SHP77 treated with DMSO at 0.1 percent for 48 hours (cell line): ENCODE measurements around the gene FBXW7.

Experiments
- DNase-seq: peaks from one replicate; lab custom pipeline; 2025; lab: John Stamatoyannopoulos, UW

The FBXW7 gene

GRCh38 chr4:152369902-152370295 is 166.0 kb downstream of the FBXW7 start:
- DNase-seq, result no peak

GRCh38 chr4:152369203-152369901 is 166.5 kb downstream of the FBXW7 start:
- no peak for DNase-seq

GRCh38 chr4:152368001-152368400 is 167.9 kb downstream of the FBXW7 start:
- DNase-seq, result peak; percentile 76

- DNase-seq, result no peak
These were observed 171.0 kb downstream of the FBXW7 start for GRCh38 chr4:152364883-152365282.

- no peak for DNase-seq
These were observed 171.5 kb downstream of the FBXW7 start for GRCh38 chr4:152364383-152364782.

- DNase-seq, result no peak
These were observed 172.0 kb downstream of the FBXW7 start for GRCh38 chr4:152363904-152364303.

- DNase-seq, result no peak
These were observed 172.8 kb downstream of the FBXW7 start for GRCh38 chr4:152363086-152363485.

GRCh38 chr4:152360045-152360410 is 175.9 kb downstream of the FBXW7 start:
- DNase-seq, result no peak

- no peak for DNase-seq
These were observed 176.5 kb downstream of the FBXW7 start for GRCh38 chr4:152359208-152360044.

- DNase-seq, result no peak
These were observed 178.7 kb downstream of the FBXW7 start for GRCh38 chr4:152357206-152357605.

GRCh38 chr4:152356428-152357034 is 179.4 kb downstream of the FBXW7 start:
- no peak for DNase-seq

- peak; percentile 53 for DNase-seq
These were observed 183.2 kb downstream of the FBXW7 start for GRCh38 chr4:152352622-152353116.

- no peak for DNase-seq
These were observed 183.7 kb downstream of the FBXW7 start for GRCh38 chr4:152352215-152352614.

- DNase-seq, result no peak
These were observed 184.8 kb downstream of the FBXW7 start for GRCh38 chr4:152351080-152351479.

- DNase-seq, result no peak
These were observed 187.2 kb downstream of the FBXW7 start for GRCh38 chr4:152348670-152349069.

- DNase-seq, result no peak
These were observed 188.9 kb downstream of the FBXW7 start for GRCh38 chr4:152346979-152347378.

GRCh38 chr4:152346526-152346925 is 189.4 kb downstream of the FBXW7 start:
- DNase-seq, result no peak

GRCh38 chr4:152344001-152344400 is 191.9 kb downstream of the FBXW7 start:
- DNase-seq, result no peak

- no peak for DNase-seq
These were observed 193.6 kb downstream of the FBXW7 start for GRCh38 chr4:152342293-152342692.

- DNase-seq, result no peak
These were observed 195.1 kb downstream of the FBXW7 start for GRCh38 chr4:152340818-152341217.

GRCh38 chr4:152339576-152339975 is 196.3 kb downstream of the FBXW7 start:
- DNase-seq, result no peak

GRCh38 chr4:152334931-152335330 is 201.0 kb downstream of the FBXW7 start:
- DNase-seq, result no peak

- DNase-seq, result no peak
These were observed 204.8 kb downstream of the FBXW7 start for GRCh38 chr4:152331042-152331441.
